Esophagus muscularis mucosa (tissue), 4 donors: Measurements from ENCODE around the gene WFDC1.

ENCODE experiments used
- EP300 ChIP-seq: sonication (generic); formaldehyde crosslinking; IDR thresholded peaks from one replicate; pipeline ENCODE4 v1.6.1; 2017; ENCODE audit warnings: antibody characterized with exemption
- POLR2A ChIP-seq: fragments of 450-650 bp; IDR thresholded peaks from one replicate; pipeline ENCODE4 v1.6.1; 2017; ENCODE audit warnings: antibody characterized with exemption, moderate library complexity, mild to moderate bottlenecking, low read depth
- POLR2AphosphoS5 ChIP-seq, 2 donors: sonication (generic); formaldehyde crosslinking; IDR thresholded peaks; one replicate each; pipeline ENCODE4 v1.6.1; 2017; ENCODE audit warnings: antibody characterized with exemption in 2 of 2
- TF ChIP-seq, protein P1 (sequence below), 3 experiments: fragments of 200-600 bp in 2 of 3; fragments of 450-650 bp in 1 of 3; sonication (generic) in 2 of 3; IDR thresholded peaks; one replicate each; pipeline ENCODE4 v1.5.1; 2017 to 2019; ENCODE audit warnings: antibody characterized with exemption in 3 of 3, mild to moderate bottlenecking in 2 of 3, moderate library complexity in 1 of 3

DNA sequence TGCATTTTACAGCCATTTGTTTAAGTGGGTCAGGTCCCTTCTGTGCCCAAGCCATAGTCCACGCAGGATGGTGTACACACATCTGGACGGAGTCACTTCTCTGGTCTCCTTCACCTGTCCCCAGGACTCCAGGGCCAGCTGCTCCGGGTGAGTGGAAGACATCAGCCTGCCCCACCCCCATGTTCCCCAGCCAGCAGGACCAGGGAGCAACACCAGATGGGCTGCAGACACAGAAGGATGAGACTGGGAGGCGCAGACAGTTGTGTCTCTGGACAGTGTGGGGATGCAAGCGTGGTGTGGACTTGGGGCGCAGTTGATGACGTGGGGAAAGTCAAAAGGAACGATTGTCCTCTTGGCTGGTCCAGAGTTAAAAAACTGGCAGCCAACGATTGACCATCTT is 24.6 kb upstream of the WFDC1 start:
- TF ChIP-seq, protein P1, sequence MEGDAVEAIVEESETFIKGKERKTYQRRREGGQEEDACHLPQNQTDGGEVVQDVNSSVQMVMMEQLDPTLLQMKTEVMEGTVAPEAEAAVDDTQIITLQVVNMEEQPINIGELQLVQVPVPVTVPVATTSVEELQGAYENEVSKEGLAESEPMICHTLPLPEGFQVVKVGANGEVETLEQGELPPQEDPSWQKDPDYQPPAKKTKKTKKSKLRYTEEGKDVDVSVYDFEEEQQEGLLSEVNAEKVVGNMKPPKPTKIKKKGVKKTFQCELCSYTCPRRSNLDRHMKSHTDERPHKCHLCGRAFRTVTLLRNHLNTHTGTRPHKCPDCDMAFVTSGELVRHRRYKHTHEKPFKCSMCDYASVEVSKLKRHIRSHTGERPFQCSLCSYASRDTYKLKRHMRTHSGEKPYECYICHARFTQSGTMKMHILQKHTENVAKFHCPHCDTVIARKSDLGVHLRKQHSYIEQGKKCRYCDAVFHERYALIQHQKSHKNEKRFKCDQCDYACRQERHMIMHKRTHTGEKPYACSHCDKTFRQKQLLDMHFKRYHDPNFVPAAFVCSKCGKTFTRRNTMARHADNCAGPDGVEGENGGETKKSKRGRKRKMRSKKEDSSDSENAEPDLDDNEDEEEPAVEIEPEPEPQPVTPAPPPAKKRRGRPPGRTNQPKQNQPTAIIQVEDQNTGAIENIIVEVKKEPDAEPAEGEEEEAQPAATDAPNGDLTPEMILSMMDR (IDR thresholded peaks at IDR 0.05) = no peak
- TF ChIP-seq POLR2AphosphoS5 (IDR thresholded peaks at IDR 0.05) (no peak), EP300 (no peak), POLR2A (no peak)
